ENCODE measurements around the gene TM9SF3. TPM values are rescaled to one million over a fixed set of nuclear protein-coding genes. Genes with fewer than 3 reads are reported as not detected.
A peak's percentile ranks its signal among the peaks of the same experiment; 100 is the strongest.

The TM9SF3 gene
- total RNA-seq, 1 donor from 2014 or later: 192 TPM

- no peak overlapping the region for H3K27ac Mint-ChIP-seq (ENCODE audit: unreplicated experiment)
- no peak overlapping the region for H3K4me3 Mint-ChIP-seq (ENCODE audit: unreplicated experiment)
- peaks cover 3% of the 10 kb centered on the region for H3K9me3 Mint-ChIP-seq (ENCODE audit: low read depth)
- no peak for DNase-seq (ENCODE audit: low spot score)
- TF ChIP-seq, protein P1, sequence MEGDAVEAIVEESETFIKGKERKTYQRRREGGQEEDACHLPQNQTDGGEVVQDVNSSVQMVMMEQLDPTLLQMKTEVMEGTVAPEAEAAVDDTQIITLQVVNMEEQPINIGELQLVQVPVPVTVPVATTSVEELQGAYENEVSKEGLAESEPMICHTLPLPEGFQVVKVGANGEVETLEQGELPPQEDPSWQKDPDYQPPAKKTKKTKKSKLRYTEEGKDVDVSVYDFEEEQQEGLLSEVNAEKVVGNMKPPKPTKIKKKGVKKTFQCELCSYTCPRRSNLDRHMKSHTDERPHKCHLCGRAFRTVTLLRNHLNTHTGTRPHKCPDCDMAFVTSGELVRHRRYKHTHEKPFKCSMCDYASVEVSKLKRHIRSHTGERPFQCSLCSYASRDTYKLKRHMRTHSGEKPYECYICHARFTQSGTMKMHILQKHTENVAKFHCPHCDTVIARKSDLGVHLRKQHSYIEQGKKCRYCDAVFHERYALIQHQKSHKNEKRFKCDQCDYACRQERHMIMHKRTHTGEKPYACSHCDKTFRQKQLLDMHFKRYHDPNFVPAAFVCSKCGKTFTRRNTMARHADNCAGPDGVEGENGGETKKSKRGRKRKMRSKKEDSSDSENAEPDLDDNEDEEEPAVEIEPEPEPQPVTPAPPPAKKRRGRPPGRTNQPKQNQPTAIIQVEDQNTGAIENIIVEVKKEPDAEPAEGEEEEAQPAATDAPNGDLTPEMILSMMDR (IDR thresholded peaks at IDR 0.05): peak; percentile 69
- no peaks in the 10 kb centered on the region for H3K4me1 Mint-ChIP-seq (ENCODE audit: low read depth)
- peaks cover 3% of the 10 kb centered on the region for H3K36me3 Mint-ChIP-seq (ENCODE audit: low read depth)
- peaks cover 18% of the 10 kb centered on the region for H3K27me3 Mint-ChIP-seq (ENCODE audit: low read depth)
Observed at GRCh38 chr10:96470116-96470743, 116.6 kb downstream of the TM9SF3 start.

DNA sequence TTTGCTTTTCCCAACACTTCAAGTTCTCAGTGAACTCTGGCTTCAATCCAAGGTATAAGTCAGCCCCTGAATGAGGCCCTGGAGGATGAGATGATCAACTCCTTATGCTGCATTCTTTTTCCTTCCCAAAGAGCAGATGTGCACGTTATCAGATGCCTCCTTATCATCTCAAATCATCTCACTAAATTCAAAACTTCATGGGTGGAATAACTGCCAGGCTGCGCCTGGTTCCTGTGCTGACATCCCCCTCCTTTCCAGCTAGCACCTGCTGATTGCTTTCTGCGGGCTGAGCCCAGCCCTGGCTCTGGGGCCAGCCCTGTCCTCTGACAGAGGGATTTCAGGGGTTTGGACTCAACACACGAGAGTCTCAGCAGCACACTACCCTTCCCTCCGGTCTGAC lies 118.0 kb downstream of the TM9SF3 start:
- Mint-ChIP-seq H3K36me3 (ENCODE audit: low read depth) (no peaks in the 10 kb centered on the region), H3K27ac (ENCODE audit: unreplicated experiment) (no peak overlapping the region), H3K4me1 (ENCODE audit: low read depth) (no peaks in the 10 kb centered on the region), H3K4me3 (ENCODE audit: unreplicated experiment) (no peak overlapping the region), H3K27me3 (ENCODE audit: low read depth) (peaks cover 15% of the 10 kb centered on the region), H3K9me3 (ENCODE audit: low read depth) (no peaks in the 10 kb centered on the region)
- DNase-seq (ENCODE audit: low spot score): no peak
- TF ChIP-seq, protein P1 (IDR thresholded peaks at IDR 0.05): no peak

Other genes with a start within 250 kb of the TM9SF3 start
- gene OPALIN, start 228.0 kb downstream of the TM9SF3 start, total RNA-seq: not detected in 3 replicates
- 1.2 to 1.9 TPM (median 1.5 TPM) in 3 replicates for gene TLL2, start 73.1 kb downstream of the TM9SF3 start, total RNA-seq
- 9.7 to 12.4 TPM (median 9.9 TPM) in 3 replicates for gene PIK3AP1, start 133.5 kb upstream of the TM9SF3 start, total RNA-seq
- gene LCOR, start 245.3 kb upstream of the TM9SF3 start, total RNA-seq: 27.9 to 37.2 TPM (median 29.4 TPM) in 3 replicates